Activated effector memory CD4-positive, alpha-beta T cell treated with anti-CD3 and anti-CD28 coated beads, Interleukin-2, amount 50 U/mL, for 16 hours (primary cell): ENCODE measurements around the gene SULT1E1.
"Not testable (repeated sequence)": the region's sequence is repeated elsewhere in the genome, so short reads cannot be mapped to it uniquely, and the experiment has no call there.

Experiments used
- DNase-seq: peaks from one replicate; pipeline ENCODE4 v3.0.0-alpha.2; 2020

SULT1E1 gene

DNA sequence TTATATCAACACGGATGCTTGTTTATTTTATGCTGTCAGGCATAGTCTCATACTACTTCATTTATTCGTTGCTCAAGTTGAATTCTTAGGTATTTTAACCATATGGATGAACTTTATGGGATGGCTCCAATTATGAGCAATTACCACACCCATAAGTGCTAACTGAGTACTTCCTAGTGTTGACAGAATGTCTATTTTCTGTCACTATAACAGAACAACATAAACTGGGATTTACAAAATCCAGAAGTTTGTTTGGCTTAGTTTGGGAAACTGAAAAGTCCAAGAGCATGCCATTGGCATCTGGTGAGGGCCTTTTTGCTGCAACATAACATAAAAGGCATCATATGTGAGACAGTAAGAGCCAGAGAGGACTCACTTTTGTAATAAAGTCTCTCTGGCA lies 21.0 kb downstream of the SULT1E1 start:
- no peak for DNase-seq

DNA sequence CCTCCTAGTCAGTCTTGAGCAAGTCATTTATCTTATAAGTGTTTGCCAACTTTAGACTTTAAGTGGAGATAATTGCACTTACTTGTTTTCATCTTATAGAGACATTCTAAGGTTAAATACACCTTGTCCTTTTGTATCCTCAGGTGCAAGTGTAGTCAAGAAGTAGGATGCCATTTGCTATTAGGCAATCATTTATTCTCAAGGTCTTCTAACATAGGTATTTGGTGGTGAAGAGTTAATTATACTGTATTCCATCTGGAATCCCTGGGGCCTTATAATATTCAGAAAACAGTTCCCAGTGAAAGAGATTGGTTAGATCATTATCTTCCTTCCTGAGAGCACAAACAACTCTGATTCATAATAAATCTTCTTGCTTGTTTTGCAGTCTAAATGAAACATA lies 23.7 kb downstream of the SULT1E1 start:
- no peak for DNase-seq

DNA sequence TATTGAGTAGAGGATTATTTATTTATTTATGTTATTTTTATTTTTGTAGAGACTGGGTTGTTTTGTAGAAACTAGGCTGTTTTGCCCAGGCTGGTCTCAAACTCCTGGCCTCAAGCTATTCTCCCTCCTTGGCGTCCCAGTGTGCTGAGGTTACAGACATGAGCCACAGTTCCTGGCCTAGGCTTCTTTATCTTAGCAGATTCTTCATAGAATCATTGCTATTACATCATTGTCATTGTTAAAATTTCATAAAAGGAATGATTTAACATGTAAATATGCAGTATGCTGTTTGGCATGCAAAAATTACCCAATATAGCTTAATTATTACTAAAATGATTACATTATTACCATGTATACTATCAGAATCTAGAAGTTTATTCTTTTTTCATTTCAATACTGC lies 24.2 kb downstream of the SULT1E1 start:
- DNase-seq = no peak

DNA sequence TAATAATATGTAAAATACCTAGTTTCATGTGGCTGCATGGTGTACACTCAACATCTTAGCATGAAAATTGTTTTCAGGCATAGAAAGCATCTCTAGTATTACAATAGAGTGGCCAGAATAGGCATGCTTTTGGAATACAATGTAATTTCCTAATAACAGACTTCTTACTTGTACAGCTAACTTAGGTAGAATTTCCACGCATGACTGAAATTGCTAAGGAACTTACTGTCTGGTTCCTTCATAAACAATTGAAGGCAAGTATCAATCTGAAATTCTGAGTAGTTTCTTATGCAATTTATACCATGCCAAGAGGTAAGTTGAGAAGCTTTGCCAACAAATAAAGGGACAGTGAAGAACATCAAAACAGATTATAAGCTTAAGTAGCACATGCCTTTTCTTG lies 26.7 kb downstream of the SULT1E1 start:
- DNase-seq = no peak

DNA sequence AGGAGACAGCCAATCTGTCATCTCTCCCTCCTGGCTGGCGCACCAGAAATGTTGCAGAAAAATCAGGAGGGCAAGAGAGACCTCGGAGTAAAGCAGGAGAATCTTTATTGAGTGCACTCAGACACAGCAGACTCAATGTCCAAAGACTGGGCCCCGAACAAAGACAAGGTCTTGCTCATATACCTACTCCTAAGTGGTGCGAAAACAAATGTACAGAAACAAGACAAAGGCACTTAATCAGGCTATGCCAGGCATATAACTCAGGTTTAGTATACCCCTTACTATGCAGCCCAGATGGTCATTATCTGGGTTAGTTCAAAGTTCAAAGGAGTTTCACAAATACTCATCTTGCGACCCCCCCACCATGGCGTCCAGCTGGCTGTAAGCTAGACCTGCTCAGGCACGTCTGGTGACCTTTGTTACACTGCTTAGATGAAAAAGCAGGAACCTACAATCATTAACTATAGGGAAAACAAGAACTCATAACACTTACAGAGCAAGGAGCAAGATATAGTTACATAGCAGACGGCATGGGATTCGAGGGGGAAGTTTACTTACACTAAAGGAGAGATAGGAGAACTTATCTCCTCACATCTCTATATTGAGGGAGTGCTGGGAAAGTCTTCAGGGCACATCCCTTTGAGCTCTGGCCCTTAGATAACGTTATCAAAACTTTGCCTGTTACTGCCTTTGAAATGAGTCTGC lies 27.5 kb downstream of the SULT1E1 start:
- DNase-seq = no peak

DNA sequence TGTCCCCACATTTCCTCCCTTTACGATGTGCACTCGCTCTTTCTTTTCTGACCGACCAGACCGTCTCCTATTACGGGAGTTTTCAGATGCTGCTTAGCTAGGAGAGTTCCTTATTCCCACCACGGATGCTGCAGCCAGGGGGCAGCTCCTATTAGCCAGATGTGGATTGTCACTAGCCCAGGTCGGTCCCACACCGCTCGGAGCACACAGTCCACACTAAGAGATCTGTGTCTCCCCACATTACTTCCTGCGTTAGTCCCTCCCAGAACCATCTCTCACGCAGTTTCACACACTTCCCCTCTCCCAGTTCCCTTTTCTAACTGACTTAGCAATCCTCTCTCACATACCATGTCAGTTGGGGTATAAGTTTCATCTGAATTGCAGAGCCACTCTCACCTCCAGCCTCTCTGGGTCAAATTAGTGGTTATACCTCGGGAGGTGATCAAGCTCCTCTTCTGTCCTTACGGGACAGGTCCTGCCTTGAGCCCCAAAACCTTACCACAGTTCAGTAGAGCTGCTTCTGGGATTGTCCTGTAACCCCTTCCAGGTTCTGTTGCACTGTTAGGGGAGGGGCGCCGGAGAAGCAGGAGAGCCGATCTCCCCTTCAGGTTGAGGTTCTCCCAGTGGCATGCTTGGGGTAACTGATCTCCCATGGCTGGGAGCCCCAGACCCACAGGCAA lies 28.2 kb downstream of the SULT1E1 start:
- DNase-seq = no peak

DNA sequence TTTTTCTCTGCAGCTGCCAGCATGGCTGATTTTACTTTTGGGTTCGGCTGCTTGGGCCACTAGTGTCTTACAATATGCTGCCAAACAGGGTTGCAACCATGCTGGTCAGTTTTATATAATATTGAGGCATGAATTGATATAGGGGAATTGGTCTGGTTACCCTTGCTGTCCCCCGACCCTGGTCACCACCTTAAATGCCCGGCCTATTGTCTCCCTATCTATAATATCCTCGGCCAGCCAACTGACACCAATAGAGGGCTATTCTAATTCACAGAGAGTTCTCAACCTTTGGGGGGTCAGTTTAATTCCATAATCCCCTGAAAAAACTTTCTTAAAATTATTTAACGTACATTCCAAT lies 28.7 kb downstream of the SULT1E1 start:
- DNase-seq = no peak

DNA sequence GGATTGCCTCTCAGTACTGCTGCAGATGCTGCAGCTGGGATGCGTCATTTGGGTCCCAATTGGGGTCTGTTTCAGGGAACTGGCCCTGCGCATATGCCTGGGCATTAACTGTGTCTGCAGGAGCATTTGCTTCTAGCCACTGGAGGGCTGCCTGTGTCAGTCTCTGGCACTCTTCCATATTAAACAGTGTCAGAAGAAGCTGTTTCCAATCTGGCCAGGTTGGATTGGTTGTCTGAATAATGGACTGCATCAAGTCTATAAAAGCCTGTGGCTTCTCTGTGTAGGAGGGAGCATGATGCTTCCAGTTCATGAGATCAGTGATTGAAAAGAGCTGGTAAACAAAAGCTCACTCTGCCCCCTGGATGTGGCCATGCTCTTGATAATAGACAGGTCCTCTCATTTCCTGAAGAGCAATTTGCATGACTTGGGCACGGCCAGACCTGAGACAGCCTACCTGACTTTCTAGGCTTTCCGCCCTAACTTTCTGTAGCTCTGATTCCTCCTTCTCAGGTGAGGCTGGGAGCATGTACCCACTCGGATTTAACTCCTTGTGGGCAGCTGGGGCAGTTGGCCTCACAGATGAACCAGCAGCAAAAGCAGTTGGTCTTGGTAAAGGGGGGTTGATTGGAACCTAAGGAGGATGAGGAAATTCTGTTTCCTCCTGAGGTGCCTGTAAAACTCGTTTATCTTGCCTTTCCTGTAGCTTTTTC lies 29.2 kb downstream of the SULT1E1 start:
- DNase-seq = no peak

DNA sequence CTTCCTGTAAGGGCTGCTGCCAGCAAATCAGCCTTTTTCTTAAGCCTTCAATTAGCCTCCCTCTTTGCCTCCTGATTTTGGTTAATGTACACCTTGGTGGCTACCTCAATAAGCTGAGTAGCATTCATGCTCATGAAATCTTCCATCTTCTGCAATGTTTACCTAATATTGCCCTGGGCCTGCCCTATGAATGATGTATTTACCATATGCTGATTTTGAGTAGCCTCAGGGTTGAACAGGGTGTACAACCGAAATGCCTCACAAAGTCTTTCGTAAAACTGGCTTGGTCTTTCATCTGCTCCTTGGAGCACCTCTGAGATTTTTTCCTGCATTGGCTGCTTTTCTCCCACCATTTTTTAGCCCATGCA lies 29.8 kb downstream of the SULT1E1 start:
- DNase-seq = no peak

DNA sequence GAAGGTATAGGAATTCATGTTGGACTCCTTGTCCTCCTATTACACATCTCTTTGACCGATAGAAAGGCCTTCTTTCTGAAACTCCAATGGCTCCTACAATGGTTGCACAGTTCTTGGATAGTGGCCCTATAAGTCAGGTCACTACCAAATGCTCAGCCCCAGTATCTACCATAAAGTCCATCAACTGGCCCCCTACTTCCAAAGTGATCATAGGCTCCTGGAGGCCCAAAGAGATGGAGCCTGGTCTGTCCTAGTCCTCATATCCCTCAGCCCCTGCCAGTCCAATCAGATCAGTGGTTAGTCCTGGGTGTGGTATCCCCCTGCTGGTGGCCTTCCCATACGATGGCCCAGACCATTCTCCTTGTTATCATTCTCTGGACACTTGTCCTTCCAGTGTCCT lies 30.3 kb downstream of the SULT1E1 start:
- no peak for DNase-seq

DNA sequence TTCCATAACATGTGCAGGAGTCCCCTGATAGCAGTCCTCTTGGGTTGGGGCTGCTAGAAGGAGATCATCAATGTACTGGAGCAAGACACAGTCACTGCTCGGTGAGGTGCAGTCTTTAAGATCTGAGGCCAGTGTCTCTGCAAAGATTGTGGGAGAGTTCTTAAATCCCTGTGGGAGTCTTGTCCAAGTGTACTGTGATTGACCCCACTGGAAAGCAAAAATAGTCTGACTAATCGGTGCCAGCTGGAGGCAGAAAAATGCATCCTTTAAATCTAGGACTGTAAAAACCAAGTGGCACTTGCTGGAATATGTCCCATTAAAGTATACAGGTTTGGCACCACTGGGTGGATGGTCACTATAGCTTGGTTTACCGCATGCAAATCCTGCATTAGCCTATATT lies 31.1 kb downstream of the SULT1E1 start:
- DNase-seq = no peak

DNA sequence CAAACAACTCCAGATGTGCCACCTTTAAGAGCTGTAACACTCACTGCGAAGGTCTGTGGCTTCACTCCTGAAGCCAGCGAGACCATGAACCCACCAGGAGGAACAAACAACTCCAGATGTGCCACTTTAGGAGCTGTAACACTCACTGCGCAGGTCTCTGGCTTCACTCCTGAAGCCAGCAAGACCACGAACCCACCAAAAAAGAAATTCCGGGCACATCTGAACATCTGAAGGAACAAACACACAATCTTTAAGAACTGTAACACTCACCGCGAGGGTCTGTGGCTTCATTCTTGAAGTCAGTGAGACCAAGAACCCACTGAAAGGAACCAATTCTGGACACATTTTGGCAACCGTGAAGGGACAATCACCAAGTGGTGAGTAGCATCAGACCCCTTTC lies 34.9 kb downstream of the SULT1E1 start:
- not testable (repeated sequence) for DNase-seq

DNA sequence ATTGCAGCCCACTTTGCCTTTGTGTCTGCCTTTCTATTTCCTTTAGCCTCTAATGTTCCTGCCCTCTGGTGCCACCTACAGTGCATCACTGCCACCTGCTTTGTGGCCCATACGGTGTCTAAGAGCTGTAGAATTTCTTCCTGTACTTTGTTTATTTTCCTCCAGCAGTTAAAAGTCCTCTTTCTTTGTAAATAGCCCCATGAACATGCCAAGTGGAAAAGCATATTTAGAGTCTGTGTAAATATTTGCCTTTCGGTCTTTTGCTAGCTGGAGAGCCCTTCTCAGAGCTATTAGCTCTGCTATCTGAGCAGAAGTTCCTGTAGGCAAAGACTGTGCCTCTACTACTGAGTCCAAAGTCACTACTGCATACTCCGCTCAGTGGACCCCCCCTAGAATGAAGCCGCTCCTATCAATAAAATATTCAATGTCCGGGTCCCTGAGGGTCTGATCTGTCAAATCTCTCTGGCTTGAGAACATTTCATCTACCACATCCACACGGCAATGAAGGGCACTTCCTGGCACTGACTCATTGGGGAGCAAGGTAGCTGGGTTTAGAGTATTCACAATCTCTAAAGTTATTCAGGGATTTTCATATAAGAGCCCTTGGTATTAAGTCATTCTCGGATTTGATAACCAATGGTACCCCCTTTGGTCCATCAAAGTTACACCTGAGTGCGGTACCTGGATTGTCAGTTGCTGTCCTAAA lies 36.3 kb downstream of the SULT1E1 start:
- no peak for DNase-seq

DNA sequence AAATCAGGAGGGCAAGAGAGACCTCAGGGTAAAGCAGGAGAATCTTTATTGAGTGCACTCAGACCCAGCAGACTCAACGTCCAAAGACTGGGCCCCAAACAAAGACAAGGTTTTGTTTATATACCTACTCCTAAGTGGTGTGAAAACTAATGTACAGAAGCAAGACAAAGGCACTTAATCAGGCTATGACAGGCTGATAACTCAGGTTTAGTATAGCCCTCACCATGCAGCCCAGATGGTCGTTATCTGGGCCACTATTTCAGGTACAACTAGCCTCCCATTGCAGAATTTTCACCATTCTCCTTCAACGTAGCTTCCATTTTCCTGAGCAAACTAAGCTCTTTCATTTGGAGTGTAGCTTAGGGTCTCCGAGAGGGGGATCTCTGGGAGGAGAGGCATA lies 36.9 kb downstream of the SULT1E1 start:
- no peak for DNase-seq

DNA sequence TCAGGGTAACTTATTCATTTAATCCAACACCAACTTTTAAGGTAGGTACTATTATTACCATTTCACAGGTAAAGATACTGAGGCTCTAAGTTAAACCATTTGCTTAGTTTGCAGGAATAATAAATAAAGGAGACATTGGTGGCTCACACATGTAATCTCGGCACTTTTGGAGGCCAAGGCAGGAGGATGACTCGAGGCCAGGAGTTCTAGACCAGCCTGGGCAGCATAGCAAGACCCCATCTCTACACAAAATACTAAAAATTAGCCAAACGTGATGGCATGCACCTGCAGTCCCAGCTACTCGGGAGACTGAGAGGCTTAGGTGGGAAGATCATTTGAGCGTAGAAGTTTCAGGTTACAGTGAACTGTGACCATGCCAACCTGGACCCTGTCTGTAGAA lies 37.7 kb downstream of the SULT1E1 start:
- DNase-seq = no peak

DNA sequence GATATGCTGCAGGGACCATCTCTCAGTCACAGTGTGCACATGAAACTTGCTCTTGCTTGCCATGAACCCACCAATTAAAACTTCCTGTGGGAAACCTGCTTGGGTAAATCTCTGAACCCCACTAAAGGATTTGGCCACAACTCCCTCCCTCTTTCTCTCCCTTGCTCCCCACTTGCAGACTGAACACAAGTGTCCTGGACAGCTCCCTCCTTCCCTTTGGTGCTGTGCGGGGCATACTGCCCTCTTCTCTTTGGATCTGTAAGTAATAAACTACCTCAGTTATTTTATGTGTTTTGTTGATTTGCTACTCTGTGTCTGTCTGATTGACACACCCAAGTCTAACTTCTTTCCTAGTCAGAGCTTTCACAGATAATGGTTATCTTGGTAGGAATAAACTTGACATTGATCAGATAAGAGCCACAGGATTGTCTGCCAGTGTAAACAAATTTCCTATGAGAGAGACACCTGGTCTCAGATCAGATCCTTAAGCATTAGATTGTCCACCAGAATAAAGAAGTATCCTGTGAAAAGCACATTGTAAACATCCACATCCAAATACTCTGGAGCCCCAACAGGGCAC lies 41.8 kb downstream of the SULT1E1 start:
- DNase-seq = no peak

DNA sequence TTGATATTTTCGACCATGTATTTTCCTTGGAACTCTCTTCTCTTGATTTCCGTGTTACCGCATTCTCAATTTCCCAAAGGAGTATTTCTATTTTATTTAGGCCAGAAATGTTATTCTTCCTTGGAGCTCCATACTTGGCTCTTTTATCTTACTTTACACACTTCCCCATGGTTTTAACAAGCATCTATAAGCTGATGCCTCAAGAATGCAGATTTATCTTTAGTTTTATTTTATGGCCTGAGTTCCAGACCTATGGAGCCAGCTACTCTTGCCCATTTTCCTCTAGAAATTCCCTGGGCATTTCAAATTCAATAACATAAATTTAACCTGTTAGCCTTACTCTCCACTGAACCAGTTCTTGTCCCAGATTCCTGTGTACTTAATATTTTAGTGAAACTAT lies 43.7 kb downstream of the SULT1E1 start:
- DNase-seq = no peak

DNA sequence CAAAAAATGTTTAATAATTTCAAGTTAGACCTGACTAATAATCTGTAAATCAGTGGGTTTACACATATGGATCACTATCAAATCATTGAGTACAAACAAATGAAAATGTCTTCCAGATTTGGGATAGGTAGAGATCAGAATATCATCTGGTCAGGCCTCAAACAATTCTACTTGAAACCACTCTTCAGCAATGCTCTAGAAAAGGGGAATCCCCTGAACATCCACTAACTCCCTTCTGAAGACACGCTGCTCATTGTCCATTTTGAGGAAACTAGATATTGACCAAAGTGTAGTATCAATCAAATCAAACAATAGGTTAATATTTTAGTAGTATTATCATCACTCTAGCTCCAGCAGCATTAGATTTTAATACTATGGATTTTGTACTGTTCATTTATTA lies 46.3 kb downstream of the SULT1E1 start:
- DNase-seq = no peak

DNA sequence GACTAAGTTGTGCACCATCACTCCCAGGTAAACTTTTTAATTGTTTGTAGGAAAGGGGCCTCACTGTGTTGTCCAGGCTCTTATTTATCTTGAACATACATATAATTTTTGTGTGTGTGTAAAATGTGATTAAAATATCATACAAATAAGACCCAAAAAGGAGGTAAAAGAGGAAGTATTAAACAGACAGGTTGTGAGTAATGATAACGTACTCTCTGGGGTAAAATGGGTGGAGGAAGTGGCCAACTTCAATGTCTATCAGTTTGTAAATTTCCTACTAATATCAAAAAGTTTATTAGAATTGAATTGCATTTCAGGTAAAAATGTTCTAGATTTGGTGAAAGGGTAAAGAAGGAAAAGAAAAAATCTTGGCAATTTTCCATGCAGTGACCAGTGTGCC lies 48.8 kb downstream of the SULT1E1 start:
- DNase-seq = no peak

DNA sequence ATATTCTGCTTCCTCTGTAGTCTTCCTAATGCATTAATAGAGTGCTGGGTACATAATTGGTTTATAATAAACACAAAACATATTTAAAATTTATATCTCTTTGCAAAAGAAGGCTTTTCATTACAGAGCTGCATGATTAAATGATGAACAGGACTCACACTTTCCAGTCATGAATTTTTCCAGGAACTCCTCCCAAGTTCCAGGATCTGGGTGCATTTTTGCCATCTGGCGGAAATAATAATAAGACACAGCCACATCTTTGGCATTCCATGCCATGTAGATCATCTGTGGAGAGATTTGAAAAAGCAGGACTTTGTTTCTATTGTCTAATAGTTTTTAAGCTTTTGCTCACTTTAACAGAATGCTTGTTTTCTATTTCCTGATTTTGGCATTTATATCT lies 59.3 kb downstream of the SULT1E1 start:
- no peak for DNase-seq

DNA sequence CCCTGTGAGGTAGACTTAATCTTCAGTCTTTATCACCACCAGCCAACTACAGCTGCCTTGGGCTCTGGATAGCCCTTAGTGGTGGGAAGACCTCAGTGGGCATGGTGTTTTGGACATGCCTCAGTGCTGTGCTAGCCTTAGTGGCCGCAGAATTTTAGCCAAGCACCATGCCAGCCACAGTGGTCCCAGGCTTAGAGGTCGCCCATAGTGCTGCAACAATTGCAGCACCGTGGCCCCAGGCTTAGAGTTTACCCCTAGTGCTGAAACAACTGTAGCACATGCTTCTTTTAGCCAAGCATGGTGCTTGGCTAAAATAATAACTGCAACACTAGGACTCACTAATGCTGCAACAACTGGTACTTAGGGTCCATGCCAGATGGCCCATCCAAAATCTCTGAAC lies 60.6 kb downstream of the SULT1E1 start:
- DNase-seq = no peak

DNA sequence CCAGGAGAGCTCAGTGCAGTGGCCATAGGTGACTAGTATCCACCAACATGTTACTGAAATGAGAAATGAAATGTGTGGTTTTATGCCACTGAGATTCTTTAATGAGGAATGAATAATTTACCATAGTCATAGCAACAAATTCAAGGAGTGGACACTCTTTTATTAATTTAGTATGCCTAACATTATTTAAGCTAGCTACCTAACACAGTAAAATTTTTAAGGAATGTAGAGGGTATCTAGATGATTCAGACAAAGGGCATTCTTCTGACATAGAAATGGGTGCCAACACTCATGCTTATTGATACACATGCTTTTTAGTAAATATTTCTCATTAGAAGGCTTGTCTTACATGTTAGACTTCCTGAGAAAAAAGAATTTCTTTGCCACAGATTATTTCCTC lies 66.2 kb downstream of the SULT1E1 start:
- no peak for DNase-seq
